Daoy (cell line): ENCODE results near the gene NCAM2. TPM values are rescaled to one million over a fixed set of nuclear protein-coding genes. Genes with fewer than 3 reads are reported as not detected.

Experiments
- DNase-seq: peaks from one replicate; pipeline ENCODE4 v3.0.0-alpha.2; 2015; ENCODE audit warnings: low read depth
- total RNA-seq: library from RNA; depleted of rRNA; stranded (reverse); fragments of >200 nt; shearing (Covaris generic); gene quantifications from 2 replicates; pipeline ENCODE4 v1.2.3, GENCODE V29; 2014

The NCAM2 gene
- total RNA-seq, 1 experiment from 2014 or later = 2.6 TPM

DNA sequence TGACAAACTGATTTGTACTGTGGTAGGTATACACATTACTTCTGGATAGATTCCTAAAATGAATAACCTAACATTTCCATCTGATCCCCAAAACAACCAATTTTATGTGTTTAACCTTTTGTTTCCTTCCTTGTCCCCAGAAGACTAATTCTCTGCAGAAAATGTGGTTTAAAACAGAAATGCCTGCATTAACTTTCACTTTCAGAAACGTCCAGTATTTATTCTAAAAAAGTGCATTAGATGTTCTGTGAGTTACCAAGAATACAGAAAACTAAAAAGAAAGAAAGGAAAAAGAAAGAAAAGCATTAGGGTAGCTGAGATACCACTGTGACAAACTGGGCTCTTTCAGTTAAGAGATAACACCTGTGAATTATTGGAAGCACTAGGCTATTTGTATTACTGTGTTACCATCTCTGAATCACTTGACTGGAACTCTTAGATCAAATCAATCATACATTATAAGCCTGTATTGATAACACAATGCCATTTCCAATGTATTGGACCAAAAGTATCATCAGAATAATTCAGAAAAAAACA lies 177.7 kb downstream of the NCAM2 start:
- no peak for DNase-seq

DNA sequence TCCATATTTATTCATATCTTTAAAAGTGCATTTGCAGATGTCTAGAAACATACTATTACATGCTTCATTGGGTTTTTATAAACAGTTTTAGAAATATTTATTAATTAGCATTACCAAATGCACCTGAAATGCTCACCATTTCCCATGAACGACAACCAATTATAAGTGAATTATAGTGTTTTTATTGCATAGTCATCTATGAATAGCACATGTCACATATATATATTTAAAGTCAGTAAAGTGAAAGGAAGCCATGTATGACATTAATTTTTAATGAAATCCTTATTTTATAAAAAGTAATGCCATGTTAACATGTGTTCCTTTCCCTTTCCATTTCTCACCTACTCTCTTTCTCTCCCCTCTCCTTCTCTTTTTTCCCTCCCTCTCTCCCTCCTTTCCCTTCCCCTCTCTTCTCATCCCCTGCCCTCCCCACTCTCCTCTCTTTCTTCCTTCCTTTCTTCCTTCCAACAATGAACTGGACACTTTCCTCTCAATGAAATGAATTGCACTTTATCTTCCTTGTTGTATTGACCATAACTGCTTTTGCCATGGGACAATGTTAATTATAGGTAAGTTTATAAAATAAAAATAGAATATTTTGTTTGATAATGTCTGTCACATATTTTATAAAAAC lies 179.3 kb downstream of the NCAM2 start:
- DNase-seq = no peak

DNA sequence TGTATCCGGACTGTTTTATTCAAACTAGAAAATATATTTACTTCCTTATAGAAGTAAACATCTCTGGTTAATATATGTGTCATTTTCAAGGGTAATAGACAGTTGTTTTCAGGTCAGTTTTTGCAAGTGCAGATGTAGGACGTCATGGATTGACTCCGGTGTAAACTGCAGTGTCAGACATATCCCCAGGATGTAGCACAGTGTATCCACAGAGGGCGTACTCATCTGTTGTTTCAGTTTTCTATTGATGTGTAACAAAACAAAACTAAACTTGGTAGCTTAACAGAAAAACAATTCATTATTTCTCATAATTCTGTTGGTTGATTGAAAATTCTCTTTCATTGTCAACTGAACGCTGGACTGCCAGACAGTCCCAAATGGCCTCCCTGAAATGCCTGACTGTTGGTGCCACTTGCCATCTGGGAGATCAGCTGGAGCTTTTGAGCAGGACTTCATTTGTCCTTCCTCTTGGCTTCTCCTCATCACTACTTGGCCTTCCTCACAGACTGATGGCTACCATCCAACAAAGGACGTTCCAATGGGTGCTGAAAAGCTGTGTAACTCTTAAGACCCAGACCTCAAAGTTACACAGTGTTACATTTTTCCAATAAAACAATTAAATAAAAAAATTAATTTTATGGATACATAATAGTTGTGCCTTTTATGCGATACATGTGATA lies 181.6 kb downstream of the NCAM2 start:
- no peak for DNase-seq

DNA sequence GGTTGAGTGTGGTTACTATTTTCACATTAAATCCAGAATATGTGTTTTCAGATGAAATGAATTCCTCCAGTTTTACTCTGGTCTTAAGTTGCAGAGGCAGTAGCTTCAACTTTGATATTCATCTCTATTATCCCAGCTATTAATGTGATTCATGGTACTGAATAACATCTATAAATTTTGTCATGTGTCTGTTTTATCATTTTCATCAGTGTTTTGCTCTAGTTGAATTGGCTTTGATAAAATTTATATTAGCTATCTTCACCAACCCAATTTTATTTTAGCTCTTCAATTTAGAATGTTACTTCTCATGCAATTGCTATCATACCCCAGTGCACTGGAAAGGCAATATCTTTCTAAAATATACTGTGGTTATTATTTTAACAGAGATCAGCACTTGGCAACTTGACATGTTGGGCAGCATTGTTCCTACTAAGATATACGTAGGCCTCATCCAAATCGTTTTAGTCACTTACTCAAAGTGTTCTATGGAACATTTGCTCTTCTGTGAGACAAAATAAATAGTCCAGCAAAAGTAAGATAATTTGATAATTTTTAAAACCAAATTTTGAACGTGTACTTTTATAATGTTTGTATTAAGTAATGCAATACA lies 184.3 kb downstream of the NCAM2 start:
- DNase-seq = no peak

DNA sequence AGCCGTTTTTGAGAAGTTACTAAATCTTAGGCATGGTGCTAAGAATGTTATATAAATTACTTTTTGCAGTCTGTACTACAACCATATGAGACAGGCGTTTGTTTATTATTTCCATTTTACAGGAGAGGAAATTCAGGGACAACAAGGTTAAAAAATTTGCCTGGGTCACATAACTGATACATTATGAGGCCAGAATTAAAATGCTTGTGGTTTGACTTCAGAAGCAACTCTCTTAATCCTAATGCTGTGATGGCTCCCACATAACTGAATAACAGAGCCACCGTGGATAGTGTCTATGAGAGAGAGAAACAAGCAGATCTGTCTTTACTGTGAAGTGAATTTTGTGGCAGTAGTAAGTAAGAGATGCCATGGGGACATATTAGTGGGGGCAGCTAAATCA lies 184.9 kb downstream of the NCAM2 start:
- no peak for DNase-seq

DNA sequence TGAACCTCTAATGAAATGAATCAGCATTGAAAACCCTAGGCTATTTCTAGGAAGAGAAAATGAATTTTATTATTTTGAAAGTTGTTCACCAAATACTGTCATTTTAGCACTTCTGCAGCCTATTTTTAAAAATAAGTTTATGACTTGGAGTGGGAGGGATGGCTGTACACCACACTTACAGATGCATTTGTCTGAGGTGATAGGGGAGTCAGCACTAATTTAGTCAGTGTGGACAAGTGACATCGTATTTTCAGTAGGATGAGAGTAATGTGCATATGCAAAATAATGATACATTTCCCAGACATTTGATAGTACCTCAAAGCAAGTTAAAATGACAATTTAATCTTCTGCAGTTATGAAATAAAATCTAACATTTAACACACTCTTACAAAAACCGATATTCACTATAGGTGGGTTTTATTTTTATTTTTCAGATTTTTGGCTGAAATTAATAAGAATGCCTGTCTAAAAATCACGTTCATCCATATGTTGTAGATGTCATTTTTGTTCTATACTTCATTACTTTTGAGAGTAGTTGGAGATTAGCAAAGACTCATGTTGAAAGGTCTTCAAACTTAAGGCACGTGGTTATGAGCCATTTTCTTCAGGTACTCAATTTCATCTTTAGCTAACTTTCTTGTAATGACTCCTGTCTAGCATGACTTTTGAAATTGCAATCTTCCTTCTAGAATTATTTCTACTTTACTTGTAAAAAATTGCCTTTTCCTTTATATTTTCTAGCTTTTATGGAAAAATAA lies 186.7 kb downstream of the NCAM2 start:
- no peak for DNase-seq

DNA sequence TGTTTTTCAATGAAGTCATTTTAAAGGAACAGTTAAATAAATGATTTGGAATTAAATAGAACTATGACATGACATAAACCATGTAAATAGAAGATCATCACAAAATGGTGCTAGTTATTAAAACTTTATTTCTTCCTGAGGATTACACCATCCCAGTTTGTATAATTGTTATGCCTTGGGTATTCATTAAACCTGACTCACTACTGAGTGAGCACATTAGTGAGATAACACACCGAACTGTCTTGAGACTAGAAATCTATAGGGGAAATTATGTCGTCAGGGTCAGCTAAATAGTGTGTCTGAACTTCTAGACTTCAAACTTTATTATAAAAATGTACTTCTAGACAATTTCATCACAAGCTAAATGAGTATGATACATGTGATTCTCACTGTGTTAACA lies 189.4 kb downstream of the NCAM2 start:
- no peak for DNase-seq

DNA sequence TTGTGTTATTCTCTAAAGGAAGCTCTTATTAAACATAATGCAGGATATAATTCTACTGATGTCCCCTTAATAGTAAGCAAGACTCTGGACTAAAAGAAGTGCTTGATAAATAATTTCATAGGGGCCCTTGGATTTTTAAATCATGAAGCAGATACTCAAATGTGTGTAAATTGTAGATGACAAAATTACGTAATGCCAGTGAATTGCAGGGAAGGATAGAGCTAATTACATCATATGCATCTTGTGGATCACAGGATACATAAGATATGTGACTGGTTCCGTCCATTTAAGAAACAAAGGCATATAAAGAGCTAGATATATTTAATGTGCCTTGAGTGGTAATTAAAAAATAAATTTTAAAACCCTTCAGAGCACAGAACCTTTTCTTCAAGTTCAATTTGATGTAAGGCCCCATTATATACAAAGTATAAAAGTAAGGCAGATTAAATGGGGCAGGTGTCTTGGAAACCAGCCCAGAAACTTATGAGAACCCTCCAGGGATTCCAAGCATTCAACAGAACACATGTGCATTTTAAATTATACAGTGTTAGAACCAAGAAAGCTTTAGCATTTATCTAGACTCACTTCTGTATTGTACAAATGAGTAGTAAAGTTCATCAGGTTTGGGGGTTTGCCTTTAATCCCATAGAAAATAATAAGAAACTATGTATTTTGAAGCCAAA lies 190.4 kb downstream of the NCAM2 start:
- DNase-seq = no peak

DNA sequence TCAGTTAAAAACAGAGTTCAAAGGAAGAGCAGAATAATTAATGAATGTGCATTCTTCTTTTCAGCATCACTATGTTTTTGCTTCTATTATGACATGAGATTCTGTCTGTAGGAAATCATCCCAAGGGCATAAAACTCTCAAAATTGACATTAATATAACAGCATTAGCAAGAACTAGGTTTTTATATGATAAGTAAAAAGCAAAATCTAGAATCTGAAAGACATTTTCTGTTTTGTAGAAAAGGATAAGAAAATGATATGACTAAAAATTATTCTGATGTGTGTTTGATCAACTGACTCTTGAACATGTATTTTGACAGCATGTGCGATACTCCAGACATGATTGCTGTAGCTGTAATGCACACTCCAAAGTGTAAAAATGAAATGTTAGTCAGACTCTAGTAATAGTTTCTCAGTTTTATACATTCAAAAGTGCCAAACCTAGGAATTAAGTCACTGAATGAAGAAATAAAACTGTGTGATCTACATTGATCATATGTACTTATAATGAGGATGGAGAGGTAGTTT lies 197.3 kb downstream of the NCAM2 start:
- no peak for DNase-seq

DNA sequence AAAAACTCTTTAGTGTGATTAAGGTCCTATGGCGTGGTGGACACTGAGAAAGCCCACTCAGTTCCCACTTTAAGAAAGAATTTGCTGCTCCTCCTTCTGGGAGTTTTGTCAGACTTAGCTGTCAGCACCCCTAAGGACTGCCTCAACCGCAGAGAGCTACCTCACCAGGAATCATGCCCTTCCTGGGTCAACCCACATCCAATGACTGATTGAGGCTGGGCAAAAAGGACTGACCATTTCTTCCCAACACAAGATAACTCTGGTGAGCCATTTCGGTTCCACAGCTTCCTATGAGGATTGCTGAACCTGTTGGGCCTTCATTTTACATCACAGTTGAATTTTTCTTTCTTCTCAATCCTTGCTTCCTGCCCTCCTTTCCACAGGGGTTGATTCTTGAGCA lies 197.9 kb downstream of the NCAM2 start:
- DNase-seq = peak; percentile 13

DNA sequence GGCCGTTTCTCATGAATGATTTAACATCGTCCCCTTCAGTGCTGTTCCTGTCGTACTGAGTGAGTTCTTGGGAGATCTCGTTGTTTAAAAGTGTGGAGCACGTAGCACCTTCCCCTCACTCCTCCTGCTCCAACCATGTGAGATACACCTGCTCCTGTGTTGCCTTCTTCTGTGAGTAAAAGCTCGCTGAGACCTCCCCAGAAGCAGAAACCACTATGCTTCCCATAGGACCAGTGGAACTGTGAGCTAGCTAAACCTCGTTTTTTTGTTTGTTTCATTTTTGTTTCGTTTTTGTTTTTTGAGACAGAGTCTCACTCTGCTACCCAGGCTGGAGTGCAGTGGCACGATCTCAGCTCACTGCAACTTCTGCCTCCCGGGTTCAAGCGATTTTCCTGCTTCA lies 198.6 kb downstream of the NCAM2 start:
- DNase-seq = no peak

DNA sequence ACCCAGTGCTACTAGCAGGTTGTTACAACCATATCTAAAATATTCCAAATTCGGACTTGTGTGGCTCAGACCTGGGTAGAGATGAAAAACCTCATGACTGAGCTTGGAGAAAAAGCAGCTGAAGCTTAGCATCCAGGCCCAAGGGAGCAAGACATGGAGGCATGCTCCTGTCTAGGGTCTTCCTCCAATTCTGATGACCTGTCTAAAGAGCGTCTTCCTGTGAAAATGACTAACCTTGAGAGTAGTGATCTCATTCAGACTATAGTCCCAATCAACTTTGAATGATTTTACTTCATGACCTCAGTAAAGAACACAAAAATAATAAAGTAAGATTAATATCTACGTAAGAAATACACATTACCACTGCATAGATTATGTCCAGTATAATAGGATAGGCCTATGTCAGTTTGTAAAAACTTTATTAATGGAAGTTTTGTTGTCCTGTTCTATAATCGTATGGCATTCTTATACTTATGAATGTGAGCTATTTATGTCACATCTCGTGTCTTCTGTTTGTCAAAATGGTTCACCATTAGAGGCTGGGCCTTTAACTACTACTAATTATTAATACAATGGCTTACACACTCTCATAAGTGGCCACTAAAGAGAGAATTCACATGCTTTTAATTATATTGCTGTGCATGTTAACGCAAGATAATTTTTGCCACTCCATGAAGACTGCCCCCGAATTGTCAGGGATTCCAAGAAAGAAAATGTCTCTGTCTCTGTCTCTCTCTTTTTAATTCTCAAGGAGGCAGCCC lies 201.3 kb downstream of the NCAM2 start:
- no peak for DNase-seq

DNA sequence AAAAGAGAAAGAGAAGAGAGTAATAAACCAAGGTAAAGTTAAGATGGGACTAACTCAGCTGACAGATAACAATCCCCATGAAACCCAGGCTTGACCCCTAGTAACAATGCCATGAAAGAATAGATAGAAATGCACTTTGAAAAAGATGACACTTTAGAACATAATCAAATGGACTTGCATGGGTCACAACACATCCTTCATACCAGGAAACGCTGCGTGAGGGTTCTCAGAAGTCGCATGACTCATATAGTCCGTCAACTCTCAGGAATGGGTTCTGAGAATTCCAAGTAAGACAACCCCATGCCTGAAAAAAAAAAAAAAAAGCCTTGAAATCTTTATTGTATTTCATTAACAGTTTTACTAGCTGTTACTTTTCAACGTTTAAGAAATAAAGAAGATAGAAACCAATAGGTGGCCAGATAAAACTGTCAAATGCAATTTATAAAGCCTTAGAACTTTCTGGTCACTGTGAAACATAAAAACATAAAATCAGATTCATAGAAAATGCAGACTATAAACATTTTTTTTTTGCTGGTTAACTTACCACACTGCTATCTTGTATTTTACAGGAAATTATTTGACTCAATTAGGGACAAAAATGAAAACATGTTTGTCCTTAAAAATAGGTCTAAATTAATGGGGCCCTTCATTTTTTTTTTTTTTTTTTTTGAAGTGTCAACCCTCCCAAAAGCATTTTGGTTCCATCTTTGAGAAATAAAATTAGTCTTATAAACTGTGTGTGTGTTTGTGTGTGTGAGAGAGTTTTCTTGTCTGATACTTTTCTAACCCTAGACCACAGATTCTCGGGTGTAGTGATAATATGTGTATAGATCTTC lies 202.1 kb downstream of the NCAM2 start:
- peak; percentile 80 for DNase-seq

DNA sequence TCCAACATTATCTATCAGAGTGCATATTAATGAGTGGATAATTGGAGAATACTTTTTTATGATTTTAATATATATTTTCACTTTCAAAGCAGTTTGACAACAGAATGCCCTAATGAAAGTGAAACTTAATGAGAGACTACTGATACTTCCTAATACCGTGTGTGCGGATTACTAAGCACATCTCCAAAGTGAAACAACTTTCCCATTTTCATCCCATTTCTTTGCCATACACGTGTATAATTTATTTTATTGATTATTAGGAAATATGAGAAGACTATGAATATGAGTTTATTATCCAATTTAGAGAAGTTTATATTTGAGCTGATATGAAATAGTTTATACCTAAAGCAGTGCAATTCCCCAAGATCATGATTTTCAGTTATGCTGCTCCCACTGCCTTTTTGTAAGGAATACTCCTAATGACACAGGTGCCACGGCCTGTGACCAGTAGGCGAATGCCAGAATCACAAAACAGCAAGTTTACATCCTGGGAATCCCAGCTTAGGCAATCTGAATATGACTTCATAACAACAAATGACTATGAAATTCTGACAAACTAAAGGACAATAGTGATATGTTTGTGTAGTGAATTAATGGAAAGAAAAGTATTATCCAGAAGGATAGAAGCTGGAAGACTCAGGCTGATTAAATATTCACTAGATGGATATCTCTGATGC lies 202.9 kb downstream of the NCAM2 start:
- DNase-seq = no peak

DNA sequence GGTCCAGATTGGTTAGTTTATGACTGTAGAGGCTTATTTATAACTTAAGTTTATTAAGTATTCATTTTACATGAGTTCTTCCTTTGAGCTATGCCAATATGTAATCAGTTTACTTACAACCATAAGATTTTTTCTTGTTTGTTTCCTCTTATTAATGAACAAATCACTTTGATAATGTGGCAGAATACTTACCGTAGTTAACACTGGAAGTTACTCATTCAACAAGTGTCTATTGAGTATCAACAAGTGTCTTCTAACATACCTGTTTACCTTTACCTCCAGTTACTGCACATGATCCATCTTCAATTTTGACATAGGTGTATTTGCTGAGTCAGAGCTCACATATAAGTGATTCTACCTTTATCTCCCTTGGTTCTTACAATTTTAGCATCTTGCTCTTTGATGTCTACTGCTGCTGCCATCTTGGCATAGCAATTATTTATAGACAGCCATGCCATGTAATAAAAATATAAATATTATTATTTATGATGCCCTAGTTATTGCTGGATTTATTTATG lies 205.7 kb downstream of the NCAM2 start:
- DNase-seq = no peak

DNA sequence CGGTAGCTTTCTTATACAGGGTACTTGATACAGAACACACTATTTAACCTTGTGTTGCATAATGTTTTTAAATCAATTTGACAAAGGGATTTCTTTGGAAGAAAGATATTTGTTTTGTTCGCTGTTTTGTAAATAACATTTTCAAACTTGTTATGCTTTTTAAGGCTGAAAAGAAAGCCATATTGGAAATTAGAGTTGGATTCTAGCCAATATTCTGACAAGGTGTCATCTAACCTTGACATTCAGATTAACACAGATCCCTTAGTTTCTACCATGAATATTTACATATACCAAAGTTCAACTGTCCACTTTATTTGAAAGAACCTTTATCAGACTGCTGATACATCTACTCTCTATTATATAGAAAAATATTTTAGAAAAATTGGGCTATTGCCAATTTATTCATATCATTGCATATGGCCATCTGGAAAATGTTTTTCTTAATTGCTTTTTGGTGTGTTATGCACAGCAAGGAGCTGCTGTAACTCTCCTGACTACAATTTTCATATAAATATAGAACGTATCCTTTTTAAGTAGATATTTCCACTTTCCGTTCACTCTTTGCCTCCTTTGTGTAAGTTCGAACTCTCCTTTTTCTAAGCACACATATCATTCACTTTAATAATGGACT lies 206.3 kb downstream of the NCAM2 start:
- no peak for DNase-seq

DNA sequence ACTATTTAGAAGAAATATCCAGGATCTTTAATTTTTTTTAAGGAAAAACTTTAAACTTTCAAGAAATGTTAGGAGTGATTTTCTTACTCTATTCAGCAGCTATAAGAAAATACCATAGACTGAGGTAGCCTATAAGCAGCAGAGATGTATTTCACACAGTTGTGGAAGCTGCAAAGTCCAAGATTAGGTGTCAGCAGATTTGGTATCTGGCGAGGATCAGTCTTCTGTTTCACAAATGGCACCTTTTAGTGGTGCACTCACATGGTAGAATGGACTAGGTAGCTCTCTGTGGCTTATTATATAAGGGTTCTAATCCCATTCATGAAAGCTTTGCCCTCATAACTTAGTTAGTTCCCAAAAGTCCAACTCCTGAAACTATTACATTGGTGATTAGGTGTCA lies 207.4 kb downstream of the NCAM2 start:
- DNase-seq = no peak

DNA sequence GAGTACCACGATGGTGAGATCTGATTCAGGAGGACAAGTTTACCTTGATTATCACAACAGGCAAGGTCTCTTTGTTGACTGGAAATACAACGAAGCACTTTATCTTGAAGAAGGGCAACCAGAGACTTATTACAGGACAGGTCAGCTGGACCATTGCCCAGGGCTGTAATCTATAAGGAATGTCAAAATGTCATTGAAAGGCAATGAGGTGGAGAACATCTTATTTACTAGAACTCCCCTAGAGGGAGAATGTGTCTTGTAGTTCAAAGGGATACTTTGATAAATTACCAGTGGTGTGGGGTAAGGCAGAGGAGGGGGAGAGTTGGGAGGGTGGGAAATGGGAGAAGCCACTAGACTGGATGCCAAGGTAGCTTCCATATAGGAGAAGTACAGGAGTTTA lies 212.3 kb downstream of the NCAM2 start:
- no peak for DNase-seq

DNA sequence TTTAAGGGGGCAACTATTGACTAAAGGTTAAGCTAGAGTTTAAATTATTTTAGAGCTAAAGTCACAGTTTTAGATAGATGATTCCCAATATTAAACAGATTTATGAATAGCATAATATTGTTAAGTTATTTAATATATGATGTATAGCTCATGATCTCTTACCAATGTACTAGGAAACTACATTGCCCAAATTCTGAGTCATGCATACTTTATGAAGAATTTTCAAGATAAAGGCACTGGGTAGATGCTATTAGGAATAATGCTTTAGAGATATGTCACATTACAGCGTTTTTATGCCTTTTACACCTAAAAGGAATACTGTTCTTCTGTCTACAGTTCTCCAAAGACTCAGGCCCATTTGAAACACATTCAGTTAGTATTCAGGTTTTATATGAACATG lies 215.1 kb downstream of the NCAM2 start:
- no peak for DNase-seq
